ENCODE results near the gene RPL37. TPM values are rescaled to one million over a fixed set of nuclear protein-coding genes. Genes with fewer than 3 reads are reported as not detected.

RPL37 gene
- total and polyA plus RNA-seq, 9 of the 15 experiments (the other 6 are each of a cell fraction or from before 2014, with no cell fraction given) = 2,342 to 7,963 (median 4,091) TPM

GRCh38 chr5:40801771-40802562 is 33.1 kb downstream of the RPL37 start (continued):
- no peak for TF ChIP-seq ZNF707 (CRISPR knock-in tag; conservative IDR thresholded peaks at IDR 0.05)
- no peak for TF ChIP-seq RBM14 (IDR thresholded peaks at IDR 0.05; ENCODE audit: borderline replicate concordance, insufficient read depth, low read depth, low read length)
- TF ChIP-seq BMI1 (IDR thresholded peaks at IDR 0.05; ENCODE audit: low read length) = no peak
- no peak for TF ChIP-seq ETS2 (tag; IDR thresholded peaks at IDR 0.05; ENCODE audit: borderline replicate concordance, poor library complexity, severe bottlenecking)
- TF ChIP-seq ZNF316 (IDR thresholded peaks at IDR 0.05) = peak; percentile 84
- no peak for TF ChIP-seq YBX1 (IDR thresholded peaks at IDR 0.05)
- TF ChIP-seq DDX20 (tag; IDR thresholded peaks at IDR 0.05; ENCODE audit: low read depth) = no peak
- 0 out of 2 replicates have a peak, but pooled peaks have one; percentile 42 for TF ChIP-seq FOXJ2 (tag; IDR thresholded peaks at IDR 0.05)
- TF ChIP-seq SP1 (CRISPR knock-in tag; IDR thresholded peaks at IDR 0.05) = 0 out of 2 replicates have a peak, but pooled peaks have one; percentile 37
- peak; percentile 84; the same call in 1 of the 2 replicates for TF ChIP-seq PML (IDR thresholded peaks at IDR 0.05; ENCODE audit: low read length)
- no peak for TF ChIP-seq ZNF79 (CRISPR knock-in tag; IDR thresholded peaks at IDR 0.05; ENCODE audit: low read depth)
- TF ChIP-seq IRF9 (tag; IDR thresholded peaks at IDR 0.05) = no peak
- TF ChIP-seq SMARCA4 (IDR thresholded peaks at IDR 0.05) = peak; percentile 96
- peak; percentile 92 for TF ChIP-seq SOX6 (IDR thresholded peaks at IDR 0.05)
- TF ChIP-seq NFRKB (IDR thresholded peaks at IDR 0.05; ENCODE audit: low read depth) = peak; percentile 37; the same call in 1 of the 2 replicates
- no peak for TF ChIP-seq FOS (IDR thresholded peaks at IDR 0.05; ENCODE audit: extremely low read depth, insufficient read length)
- peak in 1 of 2 experiments; percentile 88; a peak in 2 of 4 replicates for TF ChIP-seq ZMIZ1 (IDR thresholded peaks at IDR 0.05; ENCODE audit: low read depth in 2 of 2, low read length in 2 of 2)
- no peak for TF ChIP-seq SAFB (IDR thresholded peaks at IDR 0.05; ENCODE audit: borderline replicate concordance, low read depth, low read length)
- TF ChIP-seq KDM5B (IDR thresholded peaks at IDR 0.05; ENCODE audit: insufficient replicate concordance, low read depth, low read length) = peak; percentile 24
- TF ChIP-seq PYGO2 (tag; IDR thresholded peaks at IDR 0.05) = no peak
- TF ChIP-seq KLF13 (tag; IDR thresholded peaks at IDR 0.05; ENCODE audit: borderline replicate concordance, low read depth) = no peak; the same call in 1 of the 2 replicates
- TF ChIP-seq KLF6 (CRISPR knock-in tag; IDR thresholded peaks at IDR 0.05; ENCODE audit: borderline replicate concordance) = no peak
- no peak for TF ChIP-seq XRCC3 (IDR thresholded peaks at IDR 0.05)
- TF ChIP-seq ZNF324 (CRISPR knock-in tag; IDR thresholded peaks at IDR 0.05) = no peak
